SU-DHL-6 (cell line): ENCODE measurements around the gene KCNE2.

Experiments
- H2AFZ ChIP-seq: fragments of 200-600 bp; sonication (generic); 2 replicates; pipeline ENCODE4 v1.6.1; 2014; ENCODE audit warnings: low read depth, mild to moderate bottlenecking, moderate library complexity, mixed read lengths, antibody characterized with exemption, low read length; ENCODE audit not compliant: severe bottlenecking
- H3F3A ChIP-seq: fragments of 200-600 bp; shearing (Covaris generic); 2 replicates; pipeline ENCODE4 v1.6.0; 2016; ENCODE audit warnings: antibody characterized with exemption, mild to moderate bottlenecking; ENCODE audit not compliant: insufficient read depth
- H3K27ac ChIP-seq: fragments of 200-600 bp; sonication (generic); 2 replicates; pipeline ENCODE4 v1.5.1; 2016; ENCODE audit warnings: low read depth, mild to moderate bottlenecking, low read length, moderate library complexity, mixed read lengths
- H3K27me3 ChIP-seq: fragments of 200-600 bp; sonication (generic), shearing (Covaris generic); 2 replicates; pipeline ENCODE4 v1.6.0; 2014; ENCODE audit warnings: mild to moderate bottlenecking, low read length
- H3K36me3 ChIP-seq: fragments of 200-600 bp; sonication (generic); 2 replicates; pipeline ENCODE4 v1.6.1; 2014; ENCODE audit warnings: mild to moderate bottlenecking, low read length, mixed read lengths
- H3K4me2 ChIP-seq: fragments of 300-600, 200-600 bp; shearing (Covaris generic), sonication (generic); 2 replicates; pipeline ENCODE4 v1.6.0; 2014; ENCODE audit warnings: low read length, low read depth, mild to moderate bottlenecking; ENCODE audit not compliant: poor library complexity, severe bottlenecking
- H3K4me3 ChIP-seq: fragments of 200-600 bp; sonication (generic); 2 replicates; pipeline ENCODE4 v1.5.1; 2014; ENCODE audit warnings: antibody characterized with exemption, low read length, mild to moderate bottlenecking, mixed read lengths; ENCODE audit not compliant: insufficient read depth, poor library complexity, severe bottlenecking
- H3K79me2 ChIP-seq: fragments of 200-600 bp; sonication (generic); 2 replicates; pipeline ENCODE4 v1.6.1; 2014; ENCODE audit warnings: mild to moderate bottlenecking, low read length, moderate library complexity; ENCODE audit not compliant: insufficient read depth
- H3K9ac ChIP-seq: fragments of 200-600 bp; sonication (generic); 2 replicates; pipeline ENCODE4 v1.7.0; 2014; ENCODE audit warnings: mild to moderate bottlenecking, low read length
- H3K9me2 ChIP-seq: fragments of 200-600 bp; sonication (generic); replicated peaks from 2 replicates; pipeline ENCODE4 v1.6.1; 2014; ENCODE audit warnings: low read length; ENCODE audit not compliant: insufficient read depth
- H3K9me3 ChIP-seq: fragments of 200-600 bp; sonication (generic); 2 replicates; pipeline ENCODE4 v1.6.1; 2014; ENCODE audit warnings: low read length, mixed read lengths; ENCODE audit not compliant: insufficient read depth
- H4K20me1 ChIP-seq: fragments of 200-600 bp; sonication (generic); 2 replicates; pipeline ENCODE4 v1.6.1; 2014; ENCODE audit warnings: low read depth, mild to moderate bottlenecking, antibody characterized with exemption, low read length, moderate library complexity, mixed read lengths
- CTCF ChIP-seq: fragments of 200-600 bp; sonication (generic); IDR thresholded peaks from one replicate; pipeline ENCODE4 v1.5.1; 2017; ENCODE audit warnings: antibody characterized with exemption, mild to moderate bottlenecking, low read length, moderate library complexity; ENCODE audit not compliant: insufficient read depth, poor library complexity, severe bottlenecking
- EZH2phosphoT487 ChIP-seq: fragments of 200-600 bp; sonication (generic), shearing (Covaris generic); conservative IDR thresholded peaks from 2 replicates; pipeline ENCODE4 v1.6.1; 2018; ENCODE audit warnings: mild to moderate bottlenecking, antibody characterized with exemption, low read length, moderate library complexity, mixed read lengths

The KCNE2 gene

DNA sequence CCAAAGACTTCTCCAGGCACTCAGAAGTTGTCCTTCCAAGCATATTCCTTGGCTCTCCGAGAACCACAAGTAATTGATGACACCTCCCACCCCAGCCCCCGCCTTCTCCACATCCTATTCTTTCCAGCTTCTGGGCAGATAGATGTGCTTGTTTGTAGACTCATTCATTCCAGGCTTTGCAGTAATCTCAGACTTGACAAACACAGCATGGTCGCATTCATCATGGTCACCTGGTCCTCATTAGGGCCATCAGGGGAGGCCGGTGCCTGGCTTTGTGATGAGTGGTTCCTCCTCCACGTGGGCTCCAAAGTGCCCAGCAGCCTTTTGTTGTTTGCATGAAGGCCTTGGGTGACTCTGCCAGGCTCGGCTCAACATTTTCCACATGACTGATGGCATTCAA, 28.5 kb upstream of the KCNE2 start:
- Histone ChIP-seq H3K27ac (no peak overlapping the region), H3K27me3 (no peaks in the 10 kb centered on the region), H3F3A (no peaks in the 10 kb centered on the region), H3K4me3 (no peak overlapping the region), H3K9ac (no peak overlapping the region), H3K4me2 (no peak overlapping the region), H3K36me3 (no peaks in the 10 kb centered on the region), H3K9me2 (no peaks in the 10 kb centered on the region), H3K79me2 (no peaks in the 10 kb centered on the region), H2AFZ (no peak overlapping the region), H3K9me3 (no peaks in the 10 kb centered on the region), H4K20me1 (no peaks in the 10 kb centered on the region)
- TF ChIP-seq EZH2phosphoT487, result no peak
- TF ChIP-seq CTCF, result no peak

GRCh38 chr21:34336245-34336644, 27.6 kb upstream of the KCNE2 start:
- H3K79me2 ChIP-seq, result no peaks in the 10 kb centered on the region
- no peak overlapping the region for H3K4me2 ChIP-seq
- H4K20me1 ChIP-seq, result no peaks in the 10 kb centered on the region
- H3K4me3 ChIP-seq, result no peak overlapping the region
- H2AFZ ChIP-seq, result no peak overlapping the region
- no peak overlapping the region for H3K27ac ChIP-seq
- H3K27me3 ChIP-seq, result no peaks in the 10 kb centered on the region
- H3K9me3 ChIP-seq, result no peaks in the 10 kb centered on the region
- no peaks in the 10 kb centered on the region for H3F3A ChIP-seq
- TF ChIP-seq EZH2phosphoT487, result no peak
- TF ChIP-seq CTCF, result no peak
- H3K9me2 ChIP-seq, result no peaks in the 10 kb centered on the region
- H3K9ac ChIP-seq, result no peak overlapping the region
- H3K36me3 ChIP-seq, result no peaks in the 10 kb centered on the region

- Histone ChIP-seq H3K79me2 (no peaks in the 10 kb centered on the region), H3K27ac (no peak overlapping the region), H3K36me3 (no peaks in the 10 kb centered on the region), H3K9ac (no peak overlapping the region), H2AFZ (no peak overlapping the region), H3K4me3 (no peak overlapping the region), H3F3A (no peaks in the 10 kb centered on the region), H3K4me2 (no peak overlapping the region), H3K9me3 (no peaks in the 10 kb centered on the region), H3K27me3 (no peaks in the 10 kb centered on the region), H4K20me1 (no peaks in the 10 kb centered on the region), H3K9me2 (no peaks in the 10 kb centered on the region)
- TF ChIP-seq EZH2phosphoT487 (no peak), CTCF (no peak)
Observed at GRCh38 chr21:34336756-34337391, 26.9 kb upstream of the KCNE2 start.
